Right kidney (tissue), 1 donor: ENCODE measurements around the gene LSS.

Source experiments
- DNase-seq: peaks from one replicate; pipeline ENCODE4 v3.0.0-alpha.2; 2016

LSS gene

GRCh38 chr21:46219591-46220239, 8.9 kb downstream of the LSS start:
- DNase-seq = no peak

DNA sequence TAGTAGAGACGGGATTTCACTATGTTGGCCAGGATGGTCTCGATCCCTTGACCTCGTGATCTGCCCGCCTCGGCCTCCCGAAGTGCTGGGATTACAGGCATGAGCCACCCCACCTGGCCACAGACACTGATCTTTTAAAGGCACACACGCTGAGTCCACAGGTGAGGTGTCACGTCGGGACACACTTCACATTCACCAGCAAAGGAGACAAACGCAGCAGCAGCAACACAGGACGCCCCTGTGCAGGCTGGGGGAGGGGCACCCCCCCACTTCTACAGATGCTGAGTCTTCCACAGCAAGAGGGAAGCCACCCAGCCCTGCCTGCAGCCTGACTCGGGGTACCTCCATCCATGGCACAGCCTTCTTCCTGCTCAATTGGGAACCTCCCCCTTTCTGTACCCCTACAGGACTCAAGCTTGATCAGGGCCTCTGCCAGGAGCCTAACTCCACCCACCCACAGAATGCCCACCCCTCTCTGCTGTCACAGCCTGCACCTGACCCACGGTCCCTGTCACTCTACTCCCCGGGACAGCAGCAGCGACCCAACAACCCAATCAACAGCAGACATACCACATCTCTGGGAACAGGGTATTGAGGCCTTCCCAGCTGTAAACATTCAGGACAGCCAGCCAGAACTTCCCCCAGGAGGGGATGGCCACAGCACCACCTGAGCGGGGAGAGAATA, 9.5 kb downstream of the LSS start:
- no peak for DNase-seq

DNA sequence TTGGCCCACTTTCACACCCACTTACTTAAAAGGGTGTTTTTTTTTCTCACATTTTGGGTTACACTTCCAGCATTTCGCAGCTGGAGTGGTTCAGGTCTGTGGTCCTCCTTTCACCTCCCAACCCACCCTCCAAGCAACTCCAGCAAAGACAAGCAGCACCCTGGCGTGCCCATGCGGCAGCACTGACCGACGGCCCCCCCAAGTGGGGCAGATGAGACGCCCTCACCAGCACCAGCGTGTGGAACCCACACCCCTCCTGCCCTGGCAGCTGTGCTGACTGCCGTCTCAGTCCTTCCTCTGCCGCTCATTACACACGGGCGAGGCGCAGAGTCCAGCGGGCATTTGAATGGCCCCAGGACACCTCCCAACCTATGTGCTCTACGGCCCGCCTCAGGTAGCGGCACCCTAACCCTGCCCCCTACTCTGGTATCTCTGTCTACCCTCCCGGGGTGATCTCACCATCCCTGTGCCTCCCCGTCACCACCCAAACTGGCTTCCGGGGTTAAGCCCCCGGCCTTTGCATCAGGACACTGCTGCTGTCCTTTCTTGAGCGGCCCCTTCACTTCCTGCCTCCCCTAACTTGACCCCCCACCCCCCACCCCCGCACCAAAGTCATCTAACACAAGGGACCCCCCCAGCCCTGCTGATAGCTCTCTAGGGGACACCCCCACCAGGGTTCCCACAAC, 10.9 kb downstream of the LSS start:
- DNase-seq = no peak

DNA sequence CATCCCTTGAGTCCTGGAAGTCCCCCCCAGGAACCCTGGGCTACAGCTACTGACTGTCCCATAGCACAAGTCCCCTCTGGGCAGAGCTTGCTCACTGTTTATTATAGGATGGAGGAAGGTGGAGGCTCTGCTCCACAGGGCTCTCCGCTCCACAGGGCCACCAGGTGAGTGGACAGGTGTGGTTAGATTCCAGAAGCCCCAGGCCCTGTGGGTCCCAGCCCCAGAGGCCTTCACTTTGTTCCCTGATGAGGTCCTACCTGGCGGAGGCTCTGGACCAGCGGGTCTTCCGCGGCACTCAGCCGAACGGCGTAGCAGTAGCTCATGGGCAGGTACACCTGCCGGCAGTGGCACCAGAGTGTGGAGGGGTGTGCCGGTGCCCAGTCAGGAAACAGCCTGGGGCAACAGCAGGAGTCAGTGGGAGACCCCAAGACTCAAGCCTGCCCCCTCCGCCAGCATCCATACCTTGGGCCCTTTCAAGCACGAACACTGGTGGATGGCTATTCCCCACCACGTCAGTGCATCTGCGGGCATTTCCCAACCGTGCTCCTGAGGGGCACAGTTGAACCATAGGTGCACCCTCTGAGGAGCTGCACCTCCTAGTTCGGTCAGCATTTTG, 12.3 kb downstream of the LSS start:
- no peak for DNase-seq

- no peak for DNase-seq
Measured at GRCh38 chr21:46215436-46216131, 13.0 kb downstream of the LSS start.

DNA sequence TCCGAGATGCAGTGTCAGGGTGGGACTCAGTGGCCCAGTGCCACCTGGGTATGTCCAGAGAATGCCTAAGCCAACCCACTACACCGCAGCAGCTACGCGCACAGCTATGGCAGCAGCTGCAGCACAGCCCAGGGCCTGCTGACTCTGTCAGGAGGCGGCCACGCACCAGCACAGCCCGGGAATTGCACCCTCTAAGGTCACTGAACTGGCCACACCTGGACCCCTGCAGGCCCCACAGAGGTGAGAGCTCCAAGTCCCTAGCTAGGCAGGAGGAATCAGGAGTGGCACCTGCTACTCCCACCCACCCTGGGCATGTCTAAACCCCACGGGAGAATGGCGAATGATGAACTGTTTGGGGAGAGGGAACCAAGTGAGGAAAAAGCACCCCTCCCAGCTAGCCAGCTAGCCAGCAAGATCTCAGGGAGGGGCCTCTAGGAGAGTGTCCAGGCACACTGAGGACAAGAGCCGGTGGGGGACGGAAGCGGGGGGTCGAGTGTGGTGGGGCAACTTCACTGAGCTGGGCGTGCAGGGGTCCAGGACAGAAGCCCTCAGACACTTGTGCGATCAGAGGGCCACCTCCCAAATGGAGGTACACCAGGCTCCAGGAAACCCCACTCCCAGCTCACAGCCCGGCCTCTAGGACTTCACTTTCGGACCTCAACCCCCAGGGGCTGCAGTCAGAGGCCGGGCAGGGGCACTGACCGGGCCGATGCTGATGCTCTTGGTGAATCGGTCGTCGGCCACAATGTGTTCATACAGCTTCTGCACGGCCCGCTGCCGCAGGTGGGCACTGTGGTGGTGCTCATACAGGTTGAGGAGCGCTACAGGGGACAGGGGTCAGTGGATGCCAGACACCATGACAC, 13.9 kb downstream of the LSS start:
- DNase-seq = no peak

- no peak for DNase-seq
Measured at GRCh38 chr21:46213620-46214286, 14.8 kb downstream of the LSS start.

DNA sequence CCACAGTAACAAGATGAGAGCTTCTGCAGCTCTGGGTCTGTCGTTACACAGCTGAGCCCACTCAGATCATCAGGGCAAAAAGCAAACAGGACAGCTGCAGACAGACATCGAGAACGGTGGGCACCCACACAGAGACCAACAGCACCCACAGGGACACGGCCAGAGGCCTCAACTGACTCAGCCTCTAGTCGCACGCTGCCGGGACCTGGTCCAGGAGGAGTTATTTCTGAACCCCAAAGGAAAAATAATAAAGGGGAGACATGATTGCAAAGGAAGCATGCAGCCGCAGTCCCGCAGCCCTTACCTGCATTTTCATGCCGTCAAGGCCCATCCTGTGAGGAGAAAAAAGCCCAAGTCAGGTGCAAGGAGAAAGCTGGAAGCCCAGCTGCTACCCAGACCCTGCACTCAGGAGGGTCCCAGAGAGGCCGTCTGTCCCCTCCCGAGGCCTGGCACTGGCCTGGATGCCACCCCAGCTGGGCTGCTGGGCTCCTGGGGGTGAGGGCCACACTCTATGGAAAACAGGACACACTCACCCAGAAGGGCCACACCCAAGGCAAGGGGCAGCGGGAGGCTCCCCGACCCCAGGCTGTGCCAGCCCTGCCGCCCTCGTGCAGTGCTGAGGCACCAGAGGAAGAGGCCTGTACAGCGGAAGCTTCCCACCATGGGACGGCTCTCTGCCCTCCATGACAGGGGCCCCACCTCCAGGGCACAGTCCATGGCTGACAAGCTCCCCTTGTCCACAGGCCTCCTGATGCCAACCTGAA, 15.7 kb downstream of the LSS start:
- no peak for DNase-seq

GRCh38 chr21:46211786-46212720, 16.5 kb downstream of the LSS start:
- no peak for DNase-seq

DNA sequence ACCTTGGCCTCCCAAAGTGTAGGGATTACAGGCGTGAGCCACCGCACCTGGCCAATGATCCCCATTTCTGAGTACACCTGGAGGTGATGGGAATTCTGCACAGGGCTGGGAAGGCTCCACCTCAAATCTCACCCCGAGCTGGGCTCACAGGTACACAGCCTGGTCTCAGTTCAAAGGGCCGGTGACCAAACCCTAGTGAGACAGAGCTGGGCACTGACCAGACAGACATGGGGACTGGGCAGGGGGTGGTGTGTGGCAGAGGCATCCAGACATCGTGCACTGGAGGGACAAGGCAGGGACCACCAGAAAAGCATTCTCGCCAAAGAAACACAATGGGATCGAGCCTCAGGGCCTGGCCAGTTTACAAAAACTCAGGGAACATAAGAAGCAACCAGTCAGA, 17.2 kb downstream of the LSS start:
- DNase-seq = no peak

- DNase-seq = no peak
Measured at GRCh38 chr21:46210378-46211136, 18.0 kb downstream of the LSS start.

- no peak for DNase-seq
Measured at GRCh38 chr21:46208761-46209721, 19.5 kb downstream of the LSS start.

DNA sequence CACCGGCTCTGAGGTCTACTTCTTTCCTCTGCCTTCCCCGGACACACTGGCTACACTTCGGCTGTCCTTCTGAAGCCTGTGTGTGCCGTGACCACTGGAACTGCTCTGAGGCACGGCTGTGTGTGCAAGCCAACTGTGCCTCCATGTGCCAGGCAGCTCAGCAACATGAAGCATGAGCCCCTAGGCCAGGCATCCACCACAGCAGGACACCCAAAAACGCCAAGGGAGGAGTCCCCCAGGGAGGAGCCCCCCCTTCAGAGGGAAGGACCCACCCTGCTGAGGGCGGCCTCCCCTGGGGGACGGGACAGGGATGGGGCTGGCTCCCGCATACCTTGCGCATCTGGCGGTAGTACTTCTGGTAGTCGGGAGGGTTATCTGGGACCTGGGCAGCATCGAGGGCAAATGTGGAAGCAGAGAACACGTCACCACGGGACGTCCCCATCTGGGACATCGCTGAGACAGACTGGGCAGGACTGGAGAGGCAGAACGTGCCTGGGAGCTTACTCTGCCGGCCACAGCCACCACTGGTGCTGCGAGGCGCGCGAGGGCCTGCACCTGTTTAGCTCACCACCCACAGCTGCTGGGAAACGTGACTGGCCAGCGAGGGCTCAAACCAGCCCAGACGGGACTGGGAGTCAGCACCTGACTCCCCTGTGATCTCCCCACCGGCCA, 20.5 kb downstream of the LSS start:
- DNase-seq = no peak

- no peak for DNase-seq
Measured at GRCh38 chr21:46207006-46207919, 21.3 kb downstream of the LSS start.
